BE2C (cell line): ENCODE measurements around the gene TSPOAP1.

Experiments
- DNase-seq: peaks from one replicate; pipeline ENCODE4 v3.0.0-alpha.2; 2020
- H3K27me3 ChIP-seq: fragments of 250-450 bp; sonication (Bioruptor Pico); 2 replicates; pipeline ENCODE4 v1.5.1; 2020; ENCODE audit warnings: mild to moderate bottlenecking
- H3K36me3 ChIP-seq: fragments of 250-450 bp; sonication (Bioruptor Pico); 2 replicates; pipeline ENCODE4 v1.5.1; 2020; ENCODE audit warnings: mild to moderate bottlenecking
- H3K4me1 ChIP-seq: fragments of 250-450 bp; sonication (Bioruptor Pico); 2 replicates; pipeline ENCODE4 v1.5.1; 2020
- H3K4me3 ChIP-seq: 2 replicates; pipeline ENCODE4 v1.5.1; 2011; ENCODE audit warnings: low read depth, low read length
- H3K9me3 ChIP-seq: fragments of 250-450 bp; sonication (Bioruptor Pico); 2 replicates; pipeline ENCODE4 v1.5.1; 2020
- TF ChIP-seq, protein P1 (sequence below): IDR thresholded peaks from 2 replicates; pipeline ENCODE4 v1.5.1; 2012; ENCODE audit warnings: mild to moderate bottlenecking, low read depth, low read length

TSPOAP1 gene

DNA sequence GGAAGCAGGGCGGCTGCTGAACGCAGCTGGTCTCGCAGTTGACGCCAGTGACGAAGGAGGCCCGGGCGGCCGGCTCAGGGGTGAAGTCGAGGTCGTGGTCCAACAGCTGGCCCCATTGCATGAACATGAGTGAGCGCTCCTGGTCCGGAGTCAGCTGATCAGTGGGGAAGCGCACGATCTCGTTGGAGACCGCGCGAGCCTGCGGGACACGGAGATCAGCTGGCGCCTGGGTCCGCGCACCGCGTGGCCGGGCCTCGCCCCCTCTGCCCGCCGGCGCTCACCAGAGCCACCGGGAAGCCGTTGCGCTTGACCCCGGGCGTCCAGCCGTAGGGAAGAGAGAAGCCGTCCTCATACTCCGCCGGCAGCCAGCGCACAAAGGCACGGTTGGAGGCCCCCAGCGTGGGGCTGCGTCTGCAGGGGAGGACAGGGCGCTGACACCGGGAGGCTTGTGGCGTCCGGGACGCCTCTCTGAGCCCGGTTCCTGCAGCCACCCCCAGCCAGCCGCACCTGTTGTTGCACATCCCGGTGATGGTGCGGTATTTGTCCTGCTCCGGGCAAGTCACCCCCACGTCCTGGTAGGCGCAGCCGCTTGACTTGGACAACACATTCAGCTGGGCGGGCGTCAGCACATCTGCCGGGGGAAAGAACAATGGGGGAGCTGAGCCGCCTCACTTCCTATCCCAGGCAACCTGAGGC is 49.4 kb downstream of the TSPOAP1 start:
- Histone ChIP-seq H3K4me1 (no peaks in the 10 kb centered on the region), H3K36me3 (no peaks in the 10 kb centered on the region), H3K4me3 (no peak overlapping the region), H3K27me3 (peaks cover 12% of the 10 kb centered on the region), H3K9me3 (no peaks in the 10 kb centered on the region)
- TF ChIP-seq, protein P1, sequence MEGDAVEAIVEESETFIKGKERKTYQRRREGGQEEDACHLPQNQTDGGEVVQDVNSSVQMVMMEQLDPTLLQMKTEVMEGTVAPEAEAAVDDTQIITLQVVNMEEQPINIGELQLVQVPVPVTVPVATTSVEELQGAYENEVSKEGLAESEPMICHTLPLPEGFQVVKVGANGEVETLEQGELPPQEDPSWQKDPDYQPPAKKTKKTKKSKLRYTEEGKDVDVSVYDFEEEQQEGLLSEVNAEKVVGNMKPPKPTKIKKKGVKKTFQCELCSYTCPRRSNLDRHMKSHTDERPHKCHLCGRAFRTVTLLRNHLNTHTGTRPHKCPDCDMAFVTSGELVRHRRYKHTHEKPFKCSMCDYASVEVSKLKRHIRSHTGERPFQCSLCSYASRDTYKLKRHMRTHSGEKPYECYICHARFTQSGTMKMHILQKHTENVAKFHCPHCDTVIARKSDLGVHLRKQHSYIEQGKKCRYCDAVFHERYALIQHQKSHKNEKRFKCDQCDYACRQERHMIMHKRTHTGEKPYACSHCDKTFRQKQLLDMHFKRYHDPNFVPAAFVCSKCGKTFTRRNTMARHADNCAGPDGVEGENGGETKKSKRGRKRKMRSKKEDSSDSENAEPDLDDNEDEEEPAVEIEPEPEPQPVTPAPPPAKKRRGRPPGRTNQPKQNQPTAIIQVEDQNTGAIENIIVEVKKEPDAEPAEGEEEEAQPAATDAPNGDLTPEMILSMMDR: no peak
- no peak for DNase-seq

DNA sequence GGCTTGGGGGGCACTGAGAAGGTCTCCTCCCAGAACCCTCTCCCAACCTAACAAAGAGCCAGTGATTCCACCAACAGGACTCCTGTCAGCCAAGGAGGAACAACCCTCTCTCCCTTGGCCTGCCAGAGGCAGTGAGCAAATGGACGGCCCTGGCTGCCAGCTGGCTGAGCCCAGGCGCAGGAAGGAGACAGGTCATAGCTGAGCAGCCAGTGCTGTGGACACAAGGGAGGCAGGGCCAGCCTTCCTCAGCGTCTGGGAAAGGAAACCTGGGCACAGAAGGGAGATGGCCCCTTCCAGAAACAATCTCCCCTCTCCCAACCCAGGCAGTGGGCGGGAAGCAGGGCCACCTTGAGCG is 50.0 kb downstream of the TSPOAP1 start:
- H3K4me3 ChIP-seq: no peak overlapping the region
- no peaks in the 10 kb centered on the region for H3K4me1 ChIP-seq
- no peak for DNase-seq
- no peaks in the 10 kb centered on the region for H3K36me3 ChIP-seq
- H3K27me3 ChIP-seq: peaks cover 12% of the 10 kb centered on the region
- H3K9me3 ChIP-seq: no peaks in the 10 kb centered on the region
- TF ChIP-seq, protein P1: no peak

DNA sequence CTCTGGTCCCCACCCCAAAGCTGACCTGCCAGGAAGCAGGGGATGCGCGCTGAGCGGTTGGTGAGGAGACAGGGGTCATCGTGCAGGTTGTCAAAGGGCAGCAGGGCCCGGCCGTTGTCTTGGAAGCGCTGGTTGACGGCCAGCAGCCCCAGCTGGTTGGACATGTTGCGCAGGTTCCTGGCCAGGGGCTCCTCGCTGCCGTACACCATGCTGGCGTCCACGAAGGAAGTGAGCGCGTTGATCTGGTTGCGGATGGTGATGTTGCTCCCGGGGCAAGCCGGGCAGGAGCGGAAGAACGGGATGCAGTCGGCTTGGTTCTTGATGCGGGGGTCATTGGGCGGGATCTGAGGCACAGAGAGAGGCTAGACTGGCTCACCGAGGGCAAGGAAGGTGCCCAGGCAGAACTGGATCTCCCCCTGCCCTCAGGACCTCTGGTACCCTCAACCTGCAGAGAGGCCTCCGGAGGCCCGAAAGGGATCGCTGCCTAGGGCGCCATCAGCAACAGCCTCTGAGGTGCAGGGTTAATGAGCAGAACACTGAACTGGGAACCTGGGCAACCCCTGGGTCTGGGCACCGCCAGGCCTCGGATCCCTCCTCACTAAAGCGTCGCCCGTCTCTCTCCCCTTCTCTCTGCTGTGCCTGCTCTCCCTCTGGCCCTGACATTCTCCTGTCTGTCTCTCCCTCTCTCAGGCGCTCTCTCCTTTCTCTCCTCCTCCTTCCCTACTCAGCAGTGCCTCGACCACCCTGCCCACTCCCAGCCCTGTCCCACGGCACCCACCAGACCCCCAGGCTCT is 50.6 kb downstream of the TSPOAP1 start:
- DNase-seq: no peak
- TF ChIP-seq, protein P1: no peak
- H3K4me1 ChIP-seq: no peaks in the 10 kb centered on the region
- no peak overlapping the region for H3K4me3 ChIP-seq
- H3K27me3 ChIP-seq: peaks cover 12% of the 10 kb centered on the region
- no peaks in the 10 kb centered on the region for H3K9me3 ChIP-seq
- H3K36me3 ChIP-seq: no peaks in the 10 kb centered on the region

DNA sequence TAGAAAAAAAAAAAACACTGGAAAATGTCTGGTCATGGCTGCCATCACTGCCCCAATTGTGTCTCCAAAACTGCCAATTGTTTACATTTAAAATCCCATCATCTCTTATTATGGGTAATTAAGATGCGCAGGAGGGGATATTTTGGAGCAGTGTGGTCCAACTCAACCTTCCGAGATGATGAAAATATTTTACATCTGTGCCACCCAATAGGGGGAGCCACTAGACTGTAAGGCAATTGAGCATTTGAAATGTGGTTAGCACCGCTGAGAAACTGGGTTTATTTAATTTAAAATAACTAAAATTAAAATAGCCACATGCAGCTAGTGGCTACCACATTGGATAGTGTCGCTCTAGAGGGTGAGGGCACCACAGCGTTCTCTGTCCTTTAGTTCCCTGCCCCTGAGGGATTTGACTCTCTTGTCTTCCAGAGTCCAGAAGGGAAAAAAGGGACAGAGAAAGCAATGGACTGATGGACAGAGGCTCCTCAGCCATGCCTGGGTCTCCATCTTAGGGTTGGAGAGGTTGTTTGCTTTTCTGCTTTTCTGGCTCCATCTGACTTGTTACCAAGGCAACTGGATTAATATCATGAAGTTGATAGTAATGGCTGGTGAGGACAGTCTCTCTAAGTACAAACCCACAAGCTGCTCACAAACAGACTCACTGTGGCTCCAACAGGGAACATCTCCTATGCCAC is 51.3 kb downstream of the TSPOAP1 start:
- Histone ChIP-seq H3K4me1 (no peaks in the 10 kb centered on the region), H3K27me3 (peaks cover 9% of the 10 kb centered on the region), H3K9me3 (no peaks in the 10 kb centered on the region), H3K36me3 (no peaks in the 10 kb centered on the region), H3K4me3 (no peak overlapping the region)
- no peak for DNase-seq
- TF ChIP-seq, protein P1: peak; percentile 51

DNA sequence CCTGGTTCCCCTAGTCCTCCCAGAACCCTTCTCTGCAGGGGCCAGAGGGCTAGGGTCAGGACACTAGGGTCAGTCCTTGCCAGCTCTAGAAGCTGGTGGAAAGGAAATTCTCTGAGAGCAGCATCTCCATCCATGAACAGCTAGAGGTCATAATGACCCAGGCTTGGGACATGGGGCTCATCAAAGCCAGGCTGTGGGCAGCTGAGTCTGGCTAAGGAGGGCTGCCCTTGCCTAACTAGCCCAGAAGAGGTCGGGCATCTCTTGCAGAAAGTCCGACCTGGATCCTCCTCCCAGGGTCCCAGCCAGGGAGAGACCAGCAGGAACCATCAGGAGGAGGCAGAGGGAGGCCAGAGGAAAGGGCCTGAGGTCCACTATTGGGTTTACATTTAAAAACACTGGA is 52.2 kb downstream of the TSPOAP1 start:
- H3K27me3 ChIP-seq: peaks cover 9% of the 10 kb centered on the region
- TF ChIP-seq, protein P1: no peak
- no peaks in the 10 kb centered on the region for H3K9me3 ChIP-seq
- no peak for DNase-seq
- H3K4me1 ChIP-seq: no peaks in the 10 kb centered on the region
- no peaks in the 10 kb centered on the region for H3K36me3 ChIP-seq
- H3K4me3 ChIP-seq: no peak overlapping the region
